Activated CD4-positive, alpha-beta T cell treated with anti-CD3 and anti-CD28 coated beads, Interleukin-2, Interleukin-6, amounts not matched to agents 100 ng/mL and 50 ng/mL, durations not matched to agents 16 hours and 8 hours (primary cell): ENCODE results near the gene HOXD3.

ENCODE experiments used
- DNase-seq: peaks from one replicate; pipeline ENCODE4 v3.0.0-alpha.2; 2020

The HOXD3 gene

GRCh38 chr2:176133389-176133788 is 23.7 kb upstream of the HOXD3 start:
- DNase-seq: no peak

GRCh38 chr2:176134035-176134434 is 23.1 kb upstream of the HOXD3 start:
- no peak for DNase-seq

- no peak for DNase-seq
Observed at GRCh38 chr2:176135035-176135440, 22.1 kb upstream of the HOXD3 start.

GRCh38 chr2:176136374-176137251 is 20.5 kb upstream of the HOXD3 start:
- no peak for DNase-seq

GRCh38 chr2:176137252-176137580 is 19.9 kb upstream of the HOXD3 start:
- DNase-seq: no peak

- DNase-seq: no peak
Observed at GRCh38 chr2:176137906-176138305, 19.2 kb upstream of the HOXD3 start.

- no peak for DNase-seq
Observed at GRCh38 chr2:176138526-176138922, 18.6 kb upstream of the HOXD3 start.

- DNase-seq: no peak
Observed at GRCh38 chr2:176138923-176139660, 18.0 kb upstream of the HOXD3 start.

GRCh38 chr2:176139661-176140512 is 17.2 kb upstream of the HOXD3 start:
- DNase-seq: no peak

GRCh38 chr2:176140513-176141317 is 16.4 kb upstream of the HOXD3 start:
- DNase-seq: peak; percentile 76

GRCh38 chr2:176142281-176142680 is 14.8 kb upstream of the HOXD3 start:
- no peak for DNase-seq

GRCh38 chr2:176145085-176145969 is 11.8 kb upstream of the HOXD3 start:
- no peak for DNase-seq

GRCh38 chr2:176146101-176146500 is 11.0 kb upstream of the HOXD3 start:
- no peak for DNase-seq

- DNase-seq: no peak
Observed at GRCh38 chr2:176146645-176147044, 10.5 kb upstream of the HOXD3 start.

- DNase-seq: no peak
Observed at GRCh38 chr2:176147210-176147799, 9.8 kb upstream of the HOXD3 start.

GRCh38 chr2:176147800-176148496 is 9.2 kb upstream of the HOXD3 start:
- no peak for DNase-seq

- no peak for DNase-seq
Observed at GRCh38 chr2:176148751-176149421, 8.2 kb upstream of the HOXD3 start.

GRCh38 chr2:176149481-176149938 is 7.6 kb upstream of the HOXD3 start:
- no peak for DNase-seq

- no peak for DNase-seq
Observed at GRCh38 chr2:176149939-176150583, 7.0 kb upstream of the HOXD3 start.
